Neural cell (in vitro differentiated cells): ENCODE data around the gene PRKCE. TPM values are rescaled to one million over a fixed set of nuclear protein-coding genes. Genes with fewer than 3 reads are reported as not detected.

Experiments
- H2AFZ ChIP-seq: fragments of 200-600, 300-800 bp; sonication (generic), shearing (Covaris generic); 2 replicates; pipeline ENCODE4 v1.6.0; 2014; ENCODE audit warnings: low read depth, mild to moderate bottlenecking, antibody characterized with exemption, low read length, moderate library complexity
- H3F3A ChIP-seq: fragments of 200-600 bp; shearing (Covaris generic); 2 replicates; pipeline ENCODE4 v1.6.1; 2016; ENCODE audit warnings: mild to moderate bottlenecking, moderate library complexity, mixed read lengths, antibody characterized with exemption, low read length; ENCODE audit not compliant: insufficient read depth, poor library complexity, severe bottlenecking
- H3K27ac ChIP-seq: fragments of 200-600, 300-800 bp; sonication (generic), shearing (Covaris generic); 2 replicates; pipeline ENCODE4 v1.5.1; 2014; ENCODE audit warnings: mild to moderate bottlenecking, low read length, moderate library complexity
- H3K27me3 ChIP-seq: fragments of 300-800, 200-600 bp; sonication (generic), shearing (Covaris generic); 2 replicates; pipeline ENCODE4 v1.6.0; 2014; ENCODE audit warnings: mild to moderate bottlenecking, low read depth, low read length, moderate library complexity; ENCODE audit not compliant: insufficient read depth
- H3K36me3 ChIP-seq: fragments of 300-800, 200-600 bp; sonication (generic), shearing (Covaris generic); 2 replicates; pipeline ENCODE4 v1.5.1; 2014; ENCODE audit warnings: mild to moderate bottlenecking, antibody characterized with exemption, low read length, moderate library complexity; ENCODE audit not compliant: insufficient read depth
- H3K4me2 ChIP-seq: fragments of 300-800, 200-600 bp; sonication (generic), shearing (Covaris generic); 2 replicates; pipeline ENCODE4 v1.6.0; 2014; ENCODE audit warnings: mild to moderate bottlenecking, low read length
- H3K4me3 ChIP-seq: fragments of 300-800, 200-600 bp; sonication (generic), shearing (Covaris generic); 2 replicates; pipeline ENCODE4 v1.5.1; 2014; ENCODE audit warnings: mild to moderate bottlenecking, low read length, moderate library complexity
- H3K79me2 ChIP-seq: fragments of 200-600 bp; shearing (Covaris generic); replicated peaks from 2 replicates; pipeline ENCODE4 v1.6.0; 2014; ENCODE audit warnings: mild to moderate bottlenecking, low read length, moderate library complexity; ENCODE audit not compliant: insufficient read depth
- H3K9ac ChIP-seq: fragments of 300-800, 200-600 bp; sonication (generic), shearing (Covaris generic); 2 replicates; pipeline ENCODE4 v1.6.1; 2016; ENCODE audit warnings: mild to moderate bottlenecking, low read length, mixed read lengths
- H3K9me2 ChIP-seq: fragments of 200-600 bp; shearing (Covaris generic); 2 replicates; pipeline ENCODE4 v1.6.1; 2016; ENCODE audit warnings: mild to moderate bottlenecking, low read length, mixed read lengths; ENCODE audit not compliant: insufficient read depth
- H3K9me3 ChIP-seq: fragments of 200-600, 300-800 bp; sonication (generic), shearing (Covaris generic); 2 replicates; pipeline ENCODE4 v1.6.1; 2016; ENCODE audit warnings: mild to moderate bottlenecking, mixed run types, low read length, moderate library complexity, mixed read lengths
- H4K20me1 ChIP-seq: fragments of 200-600 bp; shearing (Covaris generic); 2 replicates; pipeline ENCODE4 v1.6.1; 2016; ENCODE audit warnings: mild to moderate bottlenecking, mixed run types; ENCODE audit not compliant: insufficient read depth
- CTCF ChIP-seq: fragments of 450-650 bp; IDR thresholded peaks from 2 replicates; pipeline ENCODE4 v1.5.1; 2014; ENCODE audit warnings: antibody characterized with exemption, mild to moderate bottlenecking, moderate library complexity; ENCODE audit not compliant: poor library complexity, severe bottlenecking
- EP300 ChIP-seq: fragments of 450-650 bp; conservative IDR thresholded peaks from 2 replicates; pipeline ENCODE4 v1.6.1; 2014; ENCODE audit warnings: antibody characterized with exemption, mild to moderate bottlenecking, moderate library complexity; ENCODE audit not compliant: poor library complexity, severe bottlenecking
- EZH2 ChIP-seq: fragments of 200-600, 300-800 bp; shearing (Covaris generic), sonication (generic); IDR thresholded peaks from 2 replicates; pipeline ENCODE4 v1.6.1; 2014; ENCODE audit warnings: antibody characterized with exemption, low read length, borderline replicate concordance, mild to moderate bottlenecking; ENCODE audit not compliant: insufficient read depth, poor library complexity, severe bottlenecking
- MXI1 ChIP-seq: fragments of 450-650 bp; conservative IDR thresholded peaks from 2 replicates; pipeline ENCODE4 v1.6.1; 2014; ENCODE audit warnings: antibody characterized with exemption, mild to moderate bottlenecking; ENCODE audit not compliant: poor library complexity, severe bottlenecking
- POLR2AphosphoS5 ChIP-seq: IDR thresholded peaks from 2 replicates; pipeline ENCODE4 v1.6.1; 2012
- RAD21 ChIP-seq: fragments of 450-650 bp; conservative IDR thresholded peaks from 2 replicates; pipeline ENCODE4 v1.6.1; 2014; ENCODE audit warnings: antibody characterized with exemption, mild to moderate bottlenecking, moderate library complexity
- REST ChIP-seq: IDR thresholded peaks from 2 replicates; pipeline ENCODE4 v1.6.1; 2012; ENCODE audit warnings: borderline replicate concordance
- SMC3 ChIP-seq: fragments of 450-650 bp; conservative IDR thresholded peaks from 2 replicates; pipeline ENCODE4 v1.6.1; 2014; ENCODE audit warnings: antibody characterized with exemption, mild to moderate bottlenecking, moderate library complexity; ENCODE audit not compliant: poor library complexity
- TAF1 ChIP-seq: IDR thresholded peaks from 2 replicates; pipeline ENCODE4 v1.6.1; 2012; ENCODE audit warnings: low read depth
- polyA plus RNA-seq: library from polyadenylated mRNA; depleted of rRNA; stranded (reverse); fragments of >200 nt; gene quantifications from 2 replicates; pipeline ENCODE4 v1.2.3, GENCODE V29; 2014

PRKCE gene
- polyA plus RNA-seq, 1 donor from 2014 or later = 5.4 TPM

- no peak overlapping the region for H2AFZ ChIP-seq
- no peaks in the 10 kb centered on the region for H3K9me2 ChIP-seq
- H3F3A ChIP-seq = no peaks in the 10 kb centered on the region
- H3K27me3 ChIP-seq = peaks cover 34% of the 10 kb centered on the region
- H3K4me3 ChIP-seq = no peak overlapping the region
- H3K79me2 ChIP-seq = no peaks in the 10 kb centered on the region
- H3K9me3 ChIP-seq = no peaks in the 10 kb centered on the region
- H3K36me3 ChIP-seq = no peaks in the 10 kb centered on the region
- no peak overlapping the region for H3K4me2 ChIP-seq
- no peak overlapping the region for H3K27ac ChIP-seq
- H3K9ac ChIP-seq = no peak overlapping the region
- TF ChIP-seq EP300 = no peak
- H4K20me1 ChIP-seq = no peaks in the 10 kb centered on the region
Observed at GRCh38 chr2:45646289-45646688, 5.2 kb upstream of the PRKCE start.

GRCh38 chr2:45647356-45647755, 4.1 kb upstream of the PRKCE start:
- Histone ChIP-seq H3K79me2 (no peaks in the 10 kb centered on the region), H3K27me3 (peaks cover 41% of the 10 kb centered on the region), H3K27ac (no peak overlapping the region), H3K9ac (no peak overlapping the region), H3K9me2 (no peaks in the 10 kb centered on the region), H3K9me3 (no peaks in the 10 kb centered on the region), H3K36me3 (no peaks in the 10 kb centered on the region), H4K20me1 (no peaks in the 10 kb centered on the region), H2AFZ (no peak overlapping the region), H3K4me3 (no peak overlapping the region), H3F3A (no peaks in the 10 kb centered on the region), H3K4me2 (no peak overlapping the region)
- no peak for TF ChIP-seq SMC3
- TF ChIP-seq MXI1 = no peak
- no peak for TF ChIP-seq REST
- no peak for TF ChIP-seq RAD21
- no peak for TF ChIP-seq EZH2
- no peak for TF ChIP-seq EP300
- TF ChIP-seq TAF1 = no peak
- no peak for TF ChIP-seq CTCF
- TF ChIP-seq POLR2AphosphoS5 = no peak

- Histone ChIP-seq H2AFZ (no peak overlapping the region), H3K27ac (no peak overlapping the region), H3K27me3 (peaks cover 41% of the 10 kb centered on the region)
Observed at GRCh38 chr2:45647986-45648520, 3.4 kb upstream of the PRKCE start.

More at GRCh38 chr2:45647986-45648520, 3.4 kb upstream of the PRKCE start:
- Histone ChIP-seq H3K4me3 (no peak overlapping the region), H4K20me1 (no peaks in the 10 kb centered on the region), H3K9me2 (no peaks in the 10 kb centered on the region), H3K9me3 (no peaks in the 10 kb centered on the region), H3K36me3 (no peaks in the 10 kb centered on the region), H3F3A (no peaks in the 10 kb centered on the region), H3K9ac (no peak overlapping the region), H3K79me2 (no peaks in the 10 kb centered on the region), H3K4me2 (no peak overlapping the region)
- TF ChIP-seq RAD21 (no peak), POLR2AphosphoS5 (no peak), SMC3 (no peak), REST (no peak), EP300 (no peak), TAF1 (no peak), EZH2 (no peak), CTCF (no peak), MXI1 (no peak)
